H1 (cell line): Measurements from ENCODE around the gene SULT6B1. TPM values are rescaled to one million over a fixed set of nuclear protein-coding genes. Genes with fewer than 3 reads are reported as not detected.

ENCODE experiments used
- ATF2 ChIP-seq: IDR thresholded peaks from 2 replicates; pipeline ENCODE4 v1.6.1; 2012; ENCODE audit warnings: low read length, inconsistent platforms
- CREB1 ChIP-seq: IDR thresholded peaks from 2 replicates; pipeline ENCODE4 v1.6.1; 2012; ENCODE audit warnings: inconsistent platforms
- HDAC6 ChIP-seq: IDR thresholded peaks from one replicate; pipeline ENCODE4 v1.7.1; 2012; ENCODE audit warnings: low read depth, mild to moderate bottlenecking, inconsistent platforms, low read length, moderate library complexity
- KDM5A ChIP-seq: fragments of 200-600 bp; IDR thresholded peaks from 2 replicates; pipeline ENCODE4 v1.7.1; 2012; ENCODE audit warnings: mild to moderate bottlenecking, low read length, inconsistent platforms, mixed read lengths
- MAFK ChIP-seq: IDR thresholded peaks from 2 replicates; pipeline ENCODE4 v1.6.1; 2012; ENCODE audit warnings: low read depth, mild to moderate bottlenecking, improper control_type of control experiment, low read length
- NANOG ChIP-seq: IDR thresholded peaks from 2 replicates; pipeline ENCODE4 v1.6.1; 2011; ENCODE audit warnings: low read length, low read depth, mild to moderate bottlenecking, inconsistent platforms; ENCODE audit not compliant: insufficient read depth, poor library complexity, severe bottlenecking
- POLR2A ChIP-seq, 2 experiments: IDR thresholded peaks; 1 replicate in 1 of 2; 2 replicates in 1 of 2; pipeline ENCODE4 v1.6.1; 2011; ENCODE audit warnings: low read depth in 2 of 2, low read length in 2 of 2, mild to moderate bottlenecking in 2 of 2; ENCODE audit errors: control extremely low read depth in 1 of 2
- RBBP5 ChIP-seq: IDR thresholded peaks from 2 replicates; pipeline ENCODE4 v1.7.1; 2012; ENCODE audit warnings: low read depth, mild to moderate bottlenecking, inconsistent platforms, low read length, moderate library complexity, borderline replicate concordance
- polyA plus RNA-seq, 7 experiments: library from polyadenylated mRNA; depleted of rRNA in 3 of 7; stranded (reverse) in 5 of 7; unstranded in 2 of 7; fragments of >200 nt in 5 of 7; fragments of 200-250 nt in 2 of 7; gene quantifications; 1 replicate in 5 of 7; 2 replicates in 1 of 7; 4 replicates in 1 of 7; pipeline versions ENCODE4 v1.2.1 to v1.2.3, GENCODE V29; 2011 to 2013; ENCODE audit warnings: missing spikeins in 2 of 7, mixed read lengths in 2 of 7
- total RNA-seq: library from RNA; stranded (reverse); fragmentation: NEBNext Ultra II Directional; extraction: Animal tissue kit (Norgen Biotek cat#: 25700); gene quantifications from 2 replicates; pipeline ENCODE4 v1.2.1, GENCODE V29; 2021

Gene SULT6B1
- total and polyA plus RNA-seq, 2 of the 8 experiments (the other 6 are each of a cell fraction or from before 2014, with no cell fraction given), result not detected

GRCh38 chr2:37132914-37133313 is 55.6 kb downstream of the SULT6B1 start (continued):
- TF ChIP-seq ATF2 (no peak), RBBP5 (no peak), HDAC6 (no peak), NANOG (no peak), KDM5A (no peak), POLR2A (IDR thresholded peaks at IDR 0.05; ENCODE audit: control extremely low read depth in 1 of 2, low read depth in 2 of 2, low read length in 2 of 2) (no peak), CREB1 (no peak), MAFK (no peak)
